Spinal cord (tissue), 10 donors: ENCODE results near the gene GNLY. TPM values are rescaled to one million over a fixed set of nuclear protein-coding genes. Genes with fewer than 3 reads are reported as not detected.

Experiments used
- DNase-seq, 6 donors: peaks; one replicate each; pipeline versions ENCODE4 v3.0.0 to v3.0.0-alpha.2; 2013 to 2015; ENCODE audit warnings: low spot score in 6 of 6, low read depth in 4 of 6
- H3K27ac ChIP-seq: one replicate; pipeline ENCODE4 v1.5.1; 2013; ENCODE audit warnings: low read depth, low read length, control low read depth
- H3K27me3 ChIP-seq: one replicate; pipeline ENCODE4 v1.6.1; 2013; ENCODE audit warnings: low read length; ENCODE audit not compliant: control insufficient read depth, insufficient read depth
- H3K36me3 ChIP-seq: one replicate; pipeline ENCODE4 v1.6.1; 2013; ENCODE audit warnings: low read length; ENCODE audit not compliant: control insufficient read depth, insufficient read depth
- H3K4me1 ChIP-seq: one replicate; pipeline ENCODE4 v1.6.1; 2013; ENCODE audit warnings: low read length; ENCODE audit not compliant: control insufficient read depth, insufficient read depth
- H3K4me3 ChIP-seq: one replicate; pipeline ENCODE4 v1.5.1; 2013; ENCODE audit warnings: low read depth, low read length, control low read depth
- H3K9me3 ChIP-seq: one replicate; pipeline ENCODE4 v1.6.1; 2013; ENCODE audit warnings: low read length; ENCODE audit not compliant: control insufficient read depth, insufficient read depth
- WGBS: methylation state at CpG from one replicate; pipeline ENCODE4 v1.1.5; 2013; ENCODE audit warnings: missing lambda C conversion rate; ENCODE audit not compliant: insufficient coverage; 5-methylcytosine and 5-hydroxymethylcytosine counted together
- polyA plus RNA-seq, 2 donors: library from polyadenylated mRNA; unstranded; fragments of 120-200 nt; gene quantifications; one replicate each; pipeline ENCODE4 v1.2.1, GENCODE V29; 2013; ENCODE audit not compliant: insufficient read length in 2 of 2
- total RNA-seq, 2 donors: library from RNA; depleted of rRNA in 1 of 2; stranded (reverse); fragments of 120-200 nt in 1 of 2; fragments of >200 nt in 1 of 2; gene quantifications; one replicate each; pipeline versions ENCODE4 v1.2.3 to v1.2.4, GENCODE V29; 2013 to 2014
- donor health status: healthy.

GNLY gene
- total and polyA plus RNA-seq, 4 donors: 0.40 to 0.80 (median 0.55) TPM; not detected in 1

- WGBS: 92% methylated on average over 4 of the region's 6 CpGs
- Histone ChIP-seq H3K4me1 (peaks cover 15% of the 10 kb centered on the region), H3K36me3 (no peaks in the 10 kb centered on the region), H3K27ac (peak overlapping the region; percentile 15), H3K9me3 (no peaks in the 10 kb centered on the region), H3K27me3 (no peaks in the 10 kb centered on the region), H3K4me3 (no peak overlapping the region)
- no peak for DNase-seq
These were observed 11.9 kb downstream of the GNLY start for GRCh38 chr2:85706063-85706462.

- no peaks in the 10 kb centered on the region for H3K27me3 ChIP-seq
- peaks cover 22% of the 10 kb centered on the region for H3K4me1 ChIP-seq
- WGBS: 89% methylated on average over 6 of the region's 10 CpGs
- peak overlapping the region; percentile 29 for H3K27ac ChIP-seq
- no peaks in the 10 kb centered on the region for H3K9me3 ChIP-seq
- H3K4me3 ChIP-seq: no peak overlapping the region
- H3K36me3 ChIP-seq: no peaks in the 10 kb centered on the region
- no peak for DNase-seq
These were observed 12.6 kb downstream of the GNLY start for GRCh38 chr2:85706599-85707296.

GRCh38 chr2:85707304-85707703, 13.1 kb downstream of the GNLY start:
- no peaks in the 10 kb centered on the region for H3K36me3 ChIP-seq
- H3K27me3 ChIP-seq: no peaks in the 10 kb centered on the region
- no peak overlapping the region for H3K27ac ChIP-seq
- DNase-seq: peak; percentile 50 to 94 (median 74)
- no peaks in the 10 kb centered on the region for H3K9me3 ChIP-seq
- peaks cover 23% of the 10 kb centered on the region for H3K4me1 ChIP-seq
- H3K4me3 ChIP-seq: no peak overlapping the region
- no CpG with 5 or more reads among the region's 10 CpGs for WGBS

- H3K9me3 ChIP-seq: no peaks in the 10 kb centered on the region
- H3K27ac ChIP-seq: no peak overlapping the region
- H3K36me3 ChIP-seq: no peaks in the 10 kb centered on the region
- H3K4me3 ChIP-seq: no peak overlapping the region
- H3K27me3 ChIP-seq: no peaks in the 10 kb centered on the region
- WGBS: 100% methylated on average over 1 of the region's 1 CpG
- no peak for DNase-seq
- peaks cover 31% of the 10 kb centered on the region for H3K4me1 ChIP-seq
These were observed 14.5 kb downstream of the GNLY start for GRCh38 chr2:85708641-85709040.

GRCh38 chr2:85709401-85709811, 15.2 kb downstream of the GNLY start:
- H3K27ac ChIP-seq: no peak overlapping the region
- WGBS: 88% methylated on average over 2 of the region's 4 CpGs

GRCh38 chr2:85710687-85711577, 16.8 kb downstream of the GNLY start:
- Histone ChIP-seq H3K4me1 (peaks cover 31% of the 10 kb centered on the region), H3K27ac (no peak overlapping the region), H3K9me3 (no peaks in the 10 kb centered on the region), H3K4me3 (no peak overlapping the region), H3K36me3 (no peaks in the 10 kb centered on the region), H3K27me3 (no peaks in the 10 kb centered on the region)
- WGBS: 67% methylated on average over 15 of the region's 19 CpGs
- no peak for DNase-seq

More at GRCh38 chr2:85709401-85709811, 15.2 kb downstream of the GNLY start:
- no peaks in the 10 kb centered on the region for H3K36me3 ChIP-seq
- H3K9me3 ChIP-seq: no peaks in the 10 kb centered on the region
- H3K27me3 ChIP-seq: no peaks in the 10 kb centered on the region
- H3K4me1 ChIP-seq: peaks cover 31% of the 10 kb centered on the region
- DNase-seq: no peak
- no peak overlapping the region for H3K4me3 ChIP-seq

GRCh38 chr2:85711578-85712060, 17.5 kb downstream of the GNLY start:
- Histone ChIP-seq H3K27me3 (no peaks in the 10 kb centered on the region), H3K4me1 (peaks cover 31% of the 10 kb centered on the region), H3K9me3 (no peaks in the 10 kb centered on the region), H3K27ac (no peak overlapping the region), H3K4me3 (no peak overlapping the region), H3K36me3 (no peaks in the 10 kb centered on the region)
- no peak for DNase-seq
- WGBS: 96% methylated on average over 8 of the region's 8 CpGs

GRCh38 chr2:85712336-85712735, 18.2 kb downstream of the GNLY start:
- no peaks in the 10 kb centered on the region for H3K9me3 ChIP-seq
- H3K4me1 ChIP-seq: peaks cover 28% of the 10 kb centered on the region
- DNase-seq: no peak
- H3K27ac ChIP-seq: no peak overlapping the region
- H3K27me3 ChIP-seq: no peaks in the 10 kb centered on the region
- no peak overlapping the region for H3K4me3 ChIP-seq
- 92% methylated on average over 11 of the region's 15 CpGs for WGBS
- no peaks in the 10 kb centered on the region for H3K36me3 ChIP-seq

GRCh38 chr2:85712849-85713612, 18.9 kb downstream of the GNLY start:
- DNase-seq: no peak

More at GRCh38 chr2:85712849-85713612, 18.9 kb downstream of the GNLY start:
- WGBS: 84% methylated on average over 4 of the region's 9 CpGs
- H3K4me3 ChIP-seq: no peak overlapping the region
- H3K36me3 ChIP-seq: no peaks in the 10 kb centered on the region
- no peaks in the 10 kb centered on the region for H3K27me3 ChIP-seq
- no peaks in the 10 kb centered on the region for H3K9me3 ChIP-seq
- H3K4me1 ChIP-seq: peaks cover 28% of the 10 kb centered on the region
- no peak overlapping the region for H3K27ac ChIP-seq
